ENCODE measurements around the gene PTPRN2. TPM values are rescaled to one million over a fixed set of nuclear protein-coding genes. Genes with fewer than 3 reads are reported as not detected.
"Not testable (repeated sequence)": the region's sequence is repeated elsewhere in the genome, so short reads cannot be mapped to it uniquely, and the experiment has no call there.

The PTPRN2 gene
- total and polyA plus RNA-seq, 7 donors = 0.47 to 0.82 (median 0.51) TPM

- Histone ChIP-seq H3K27ac (no peak overlapping the region), H3K36me3 (ENCODE audit: insufficient read depth in 1 of 2, low read depth in 1 of 2) (no peaks in the 10 kb centered on the region), H3K27me3 (ENCODE audit: insufficient read depth in 3 of 3, low read length in 2 of 3) (no peaks in the 10 kb centered on the region), H3K9me3 (peaks cover 5% of the 10 kb centered on the region), H3K4me1 (no peaks in the 10 kb centered on the region), H3K4me3 (no peak overlapping the region)
- DNase-seq (no peak), ATAC-seq (no peak)
- intact Hi-C loops (cut with DNase I) = no loop called here
- no peak for TF ChIP-seq CTCF (IDR thresholded peaks at IDR 0.05)
- WGBS, 3 donors = 72 to 86% (median 81%) methylated on average over 8 of the region's 8 CpGs
Observed at GRCh38 chr7:157936976-157937375, 650.6 kb downstream of the PTPRN2 start.

DNA sequence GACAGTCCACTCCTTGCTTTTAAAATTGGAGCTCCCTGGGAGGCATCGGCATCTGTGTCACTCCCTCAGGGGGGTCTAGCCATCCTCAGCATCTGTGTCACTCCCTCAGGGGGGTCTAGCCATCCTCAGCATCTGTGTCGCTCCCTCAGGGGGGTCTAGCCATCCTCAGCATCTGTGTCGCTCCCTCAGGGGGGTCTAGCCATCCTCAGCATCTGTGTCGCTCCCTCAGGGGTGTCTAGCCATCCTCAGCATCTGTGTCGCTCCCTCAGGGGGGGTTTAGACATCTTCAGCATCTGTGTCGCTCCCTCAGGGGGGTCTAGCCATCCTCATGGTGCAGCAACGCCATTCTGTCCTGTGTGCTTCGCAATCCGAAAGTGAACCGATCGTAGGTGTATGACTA lies 651.9 kb downstream of the PTPRN2 start:
- H3K9me3 ChIP-seq; H3K4me1 ChIP-seq; H3K4me3 ChIP-seq; DNase-seq; H3K27me3 ChIP-seq (ENCODE audit: insufficient read depth in 3 of 3, low read length in 2 of 3); H3K36me3 ChIP-seq (ENCODE audit: insufficient read depth in 1 of 2, low read depth in 1 of 2); H3K27ac ChIP-seq; ATAC-seq; intact Hi-C loops (cut with DNase I): not testable (repeated sequence)
- 73 to 89% (median 88%) methylated on average over 10 to 11 of the region's 11 CpGs for WGBS, 3 donors

- intact Hi-C loops (cut with DNase I); H3K9me3 ChIP-seq; H3K27me3 ChIP-seq (ENCODE audit: insufficient read depth in 3 of 3, low read length in 2 of 3); H3K27ac ChIP-seq; H3K4me3 ChIP-seq; DNase-seq; ATAC-seq; H3K4me1 ChIP-seq; H3K36me3 ChIP-seq (ENCODE audit: insufficient read depth in 1 of 2, low read depth in 1 of 2): not testable (repeated sequence)
- 81 to 83% (median 82%) methylated on average over 6 of the region's 6 CpGs for WGBS, 3 donors
Observed at GRCh38 chr7:157933219-157934155, 654.1 kb downstream of the PTPRN2 start.

DNA sequence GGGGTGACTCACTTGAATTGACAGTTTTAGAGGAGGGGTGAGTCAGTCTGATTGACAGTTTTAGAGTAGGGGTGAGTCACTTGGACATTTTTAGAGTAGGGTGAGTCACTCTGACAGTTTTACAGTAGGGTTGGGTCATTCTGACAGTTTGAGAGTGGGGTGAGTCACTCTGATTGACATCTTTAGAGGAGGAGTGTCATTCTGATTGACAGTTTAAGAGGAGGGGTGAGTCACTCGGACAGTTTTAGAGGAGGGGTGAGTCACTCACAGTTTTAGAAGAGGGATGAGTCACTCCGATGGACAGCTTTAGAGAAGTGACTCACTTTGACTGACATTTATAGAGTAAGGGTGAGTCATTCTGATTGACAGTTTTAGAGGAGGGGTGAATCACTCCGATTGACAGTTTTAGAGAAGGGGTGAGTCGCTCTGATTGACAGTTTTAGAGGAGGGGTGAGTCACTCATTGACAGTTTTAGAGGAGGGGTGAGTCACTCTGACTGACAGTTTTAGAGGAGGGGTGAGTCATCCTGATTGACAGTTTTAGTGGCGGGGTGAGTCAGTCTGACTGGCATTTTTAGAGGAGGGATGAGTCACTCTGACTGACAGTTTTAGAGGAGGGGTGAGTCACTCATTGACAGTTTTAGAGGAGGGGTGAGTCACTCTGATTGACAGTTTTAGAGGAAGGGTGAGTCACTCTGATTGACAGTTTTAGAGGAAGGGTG lies 655.0 kb downstream of the PTPRN2 start:
- 76 to 91% (median 90%) methylated on average over 5 of the region's 5 CpGs for WGBS, 3 donors

DNA sequence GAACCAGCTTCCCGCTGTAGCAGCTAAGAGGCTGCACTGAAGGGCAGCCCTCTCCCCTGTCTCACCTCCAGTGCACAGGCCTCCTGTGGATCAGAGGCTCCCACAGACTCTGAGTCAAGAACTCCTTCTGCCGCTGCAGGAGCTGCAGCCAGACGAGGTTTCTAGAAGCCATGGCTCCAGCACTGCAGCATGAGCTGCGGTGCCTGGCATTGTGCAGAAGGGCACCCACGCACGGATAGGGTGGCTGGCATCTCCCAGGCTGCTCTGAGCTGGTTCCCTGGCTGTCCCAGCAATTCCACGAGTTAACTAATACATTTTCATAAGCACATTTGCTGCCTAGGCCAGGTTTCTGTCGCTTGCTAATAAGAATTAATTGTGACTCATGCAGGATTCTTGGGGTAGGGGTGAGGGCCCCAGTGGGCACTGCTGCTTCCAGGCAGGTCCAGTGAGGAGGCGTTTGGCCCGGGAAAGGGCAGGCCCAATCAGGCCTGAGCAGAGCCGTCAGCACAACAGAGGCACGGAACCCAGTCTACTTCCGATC lies 656.6 kb downstream of the PTPRN2 start:
- Histone ChIP-seq H3K36me3 (ENCODE audit: insufficient read depth in 1 of 2, low read depth in 1 of 2) (no peaks in the 10 kb centered on the region), H3K4me1 (no peaks in the 10 kb centered on the region), H3K27me3 (ENCODE audit: insufficient read depth in 3 of 3, low read length in 2 of 3) (no peaks in the 10 kb centered on the region), H3K9me3 (peaks cover 5% of the 10 kb centered on the region), H3K4me3 (no peak overlapping the region), H3K27ac (no peak overlapping the region)
- WGBS, 3 donors = 55 to 60% (median 59%) methylated on average over 13 of the region's 13 CpGs
- no peak for TF ChIP-seq CTCF (IDR thresholded peaks at IDR 0.05)
- intact Hi-C loops (cut with DNase I) = no loop called here
- ATAC-seq (no peak), DNase-seq (no peak)

More for the DNA sequence above, 655.0 kb downstream of the PTPRN2 start:
- intact Hi-C loops (cut with DNase I) = no loop called here
- no peak for TF ChIP-seq CTCF (IDR thresholded peaks at IDR 0.05)
- Histone ChIP-seq H3K9me3 (peaks cover 5% of the 10 kb centered on the region), H3K36me3 (ENCODE audit: insufficient read depth in 1 of 2, low read depth in 1 of 2) (no peaks in the 10 kb centered on the region), H3K4me1 (no peaks in the 10 kb centered on the region), H3K27ac (no peak overlapping the region), H3K4me3 (no peak overlapping the region), H3K27me3 (ENCODE audit: insufficient read depth in 3 of 3, low read length in 2 of 3) (no peaks in the 10 kb centered on the region)
- DNase-seq (no peak), ATAC-seq (no peak)

Measured in psoas muscle (tissue), 8 donors.